Caco-2 (cell line): ENCODE results near the gene ANXA2. TPM values are rescaled to one million over a fixed set of nuclear protein-coding genes. Genes with fewer than 3 reads are reported as not detected.

ENCODE experiments used
- BruUV-seq: library from RNA; stranded (reverse); fragments of 400-500 nt; replicated peaks from 2 replicates; lab custom pipeline; 2021; lab: Mats Ljungman, UMichigan
- CTCF ChIA-PET: fragments of 300-600 bp; sonication (Branson Sonifier 250); formaldehyde crosslinking; loops from one replicate; lab custom pipeline; 2022; ENCODE audit warnings: antibody characterized with exemption; lab: Charles Lee
- POLR2A ChIA-PET: fragments of 300-600 bp; sonication (Branson Sonifier 250); formaldehyde crosslinking; loops from one replicate; lab custom pipeline; 2022; ENCODE audit warnings: antibody characterized with exemption; lab: Charles Lee
- DNase-seq, 2 experiments: peaks; one replicate each; pipeline versions ENCODE4 v3.0.0 to v3.0.0-alpha.2; 2020 to 2022
- H3K27me3 ChIP-seq: replicated peaks from 2 replicates; pipeline ENCODE4 v1.6.0; 2011; ENCODE audit warnings: low read length; ENCODE audit not compliant: control insufficient read depth, insufficient read depth
- H3K36me3 ChIP-seq: 2 replicates; pipeline ENCODE4 v1.5.1; 2011; ENCODE audit warnings: low read length; ENCODE audit not compliant: control insufficient read depth, insufficient read depth
- H3K4me1 ChIP-seq: fragments of 250-450 bp; sonication (Bioruptor Pico); 2 replicates; pipeline ENCODE4 v1.5.1; 2020; ENCODE audit warnings: mild to moderate bottlenecking
- H3K4me3 ChIP-seq: 2 replicates; pipeline ENCODE4 v1.5.1; 2011; ENCODE audit warnings: low read depth, mild to moderate bottlenecking, control low read depth, low read length
- H3K9me3 ChIP-seq: fragments of 250-450 bp; sonication (Bioruptor Pico); 2 replicates; pipeline ENCODE4 v1.5.1; 2020; ENCODE audit warnings: mild to moderate bottlenecking, moderate library complexity
- H3K27ac Mint-ChIP-seq: one replicate; pipeline ENCODE4 v1.8.0; 2022; ENCODE audit warnings: mixed read lengths; ENCODE audit not compliant: unreplicated experiment
- H3K27me3 Mint-ChIP-seq: one replicate; pipeline ENCODE4 v1.8.0; 2022; ENCODE audit warnings: mixed read lengths; ENCODE audit not compliant: insufficient read depth, unreplicated experiment
- H3K36me3 Mint-ChIP-seq: one replicate; pipeline ENCODE4 v1.8.0; 2022; ENCODE audit warnings: mild to moderate bottlenecking, mixed read lengths; ENCODE audit not compliant: insufficient read depth, unreplicated experiment
- H3K4me1 Mint-ChIP-seq: one replicate; pipeline ENCODE4 v1.8.0; 2022; ENCODE audit warnings: low read depth, mixed read lengths; ENCODE audit not compliant: unreplicated experiment
- H3K4me3 Mint-ChIP-seq: one replicate; pipeline ENCODE4 v1.8.0; 2022; ENCODE audit warnings: mild to moderate bottlenecking, moderate library complexity, mixed read lengths; ENCODE audit not compliant: unreplicated experiment
- H3K9me3 Mint-ChIP-seq: one replicate; pipeline ENCODE4 v1.8.0; 2022; ENCODE audit warnings: mixed read lengths; ENCODE audit not compliant: unreplicated experiment
- CTCF ChIP-seq, 2 experiments: fragments of 200-600 bp in 1 of 2; IDR thresholded peaks; 1 replicate in 1 of 2; 2 replicates in 1 of 2; pipeline versions ENCODE4 v1.5.1 to v1.8.0; 2011 to 2022; ENCODE audit warnings: antibody characterized with exemption in 1 of 2, control low read depth in 1 of 2, inconsistent platforms in 1 of 2, low read depth in 1 of 2, low read length in 1 of 2, mild to moderate bottlenecking in 1 of 2, moderate library complexity in 1 of 2; ENCODE audit not compliant: insufficient read depth in 1 of 2, severe bottlenecking in 1 of 2, unreplicated experiment in 1 of 2
- intact Hi-C: fragments of 100-400 bp; cut with micrococcal nuclease; formaldehyde crosslinking; loops from one replicate; pipeline ENCODE4 v1.10.0; 2022; ENCODE audit not compliant: unreplicated experiment
- total RNA-seq: library from RNA; stranded (reverse); gene quantifications from 2 replicates; pipeline ENCODE4 v1.2.3, GENCODE V29; 2022

The ANXA2 gene
- total RNA-seq, 1 experiment from 2014 or later, result 1,141 TPM

- H3K4me3 Mint-ChIP-seq, result no peak overlapping the region
- H3K27me3 Mint-ChIP-seq, result no peaks in the 10 kb centered on the region
- BruUV-seq, result no TSS peak
- ChIA-PET CTCF (no interaction called here), POLR2A (no interaction called here)
- no peaks in the 10 kb centered on the region for H3K36me3 Mint-ChIP-seq
- H3K9me3 ChIP-seq, result no peaks in the 10 kb centered on the region
- intact Hi-C loops, result no loop called here
- no peak overlapping the region for H3K27ac Mint-ChIP-seq
- DNase-seq, result no peak
- H3K4me1 ChIP-seq, result peaks cover 20% of the 10 kb centered on the region; the same call in 1 of the 2 replicates
- TF ChIP-seq CTCF (IDR thresholded peaks at IDR 0.05; ENCODE audit: insufficient read depth in 1 of 2, low read depth in 1 of 2, low read length in 1 of 2, severe bottlenecking in 1 of 2, unreplicated experiment in 1 of 2), result no peak
- H3K27me3 ChIP-seq, result no peaks in the 10 kb centered on the region
- H3K4me3 ChIP-seq, result no peak overlapping the region
- peaks cover 22% of the 10 kb centered on the region for H3K4me1 Mint-ChIP-seq
- no peaks in the 10 kb centered on the region for H3K9me3 Mint-ChIP-seq
- H3K36me3 ChIP-seq, result no peaks in the 10 kb centered on the region
Observed at GRCh38 chr15:60421544-60421943, 23.8 kb upstream of the ANXA2 start.

- intact Hi-C loops, result no loop called here
- BruUV-seq, result no TSS peak
- DNase-seq, result no peak
- Mint-ChIP-seq H3K4me1 (peaks cover 22% of the 10 kb centered on the region), H3K9me3 (no peaks in the 10 kb centered on the region), H3K36me3 (no peaks in the 10 kb centered on the region), H3K4me3 (no peak overlapping the region), H3K27ac (no peak overlapping the region), H3K27me3 (no peaks in the 10 kb centered on the region)
- TF ChIP-seq CTCF (IDR thresholded peaks at IDR 0.05; ENCODE audit: insufficient read depth in 1 of 2, low read depth in 1 of 2, low read length in 1 of 2, severe bottlenecking in 1 of 2, unreplicated experiment in 1 of 2), result no peak
- POLR2A ChIA-PET, result no interaction called here
- Histone ChIP-seq H3K27me3 (no peaks in the 10 kb centered on the region), H3K4me3 (no peak overlapping the region), H3K4me1 (peaks cover 20% of the 10 kb centered on the region; the same call in 1 of the 2 replicates), H3K36me3 (no peaks in the 10 kb centered on the region), H3K9me3 (no peaks in the 10 kb centered on the region)
- CTCF ChIA-PET, result no interaction called here
Observed at GRCh38 chr15:60420203-60420716, 22.5 kb upstream of the ANXA2 start.

GRCh38 chr15:60419753-60420152, 22.0 kb upstream of the ANXA2 start:
- ChIA-PET POLR2A (no interaction called here), CTCF (no interaction called here)
- Histone ChIP-seq H3K36me3 (no peaks in the 10 kb centered on the region), H3K27me3 (no peaks in the 10 kb centered on the region), H3K9me3 (no peaks in the 10 kb centered on the region), H3K4me3 (no peak overlapping the region), H3K4me1 (peaks cover 20% of the 10 kb centered on the region; the same call in 1 of the 2 replicates)
- intact Hi-C loops, result no loop called here
- H3K4me3 Mint-ChIP-seq, result no peak overlapping the region
- no TSS peak for BruUV-seq
- no peaks in the 10 kb centered on the region for H3K36me3 Mint-ChIP-seq
- no peaks in the 10 kb centered on the region for H3K9me3 Mint-ChIP-seq
- no peak overlapping the region for H3K27ac Mint-ChIP-seq
- DNase-seq, result no peak
- H3K27me3 Mint-ChIP-seq, result no peaks in the 10 kb centered on the region
- peaks cover 22% of the 10 kb centered on the region for H3K4me1 Mint-ChIP-seq
- no peak for TF ChIP-seq CTCF (IDR thresholded peaks at IDR 0.05; ENCODE audit: insufficient read depth in 1 of 2, low read depth in 1 of 2, low read length in 1 of 2, severe bottlenecking in 1 of 2, unreplicated experiment in 1 of 2)
